K562 (cell line): ENCODE results near the gene ESPL1. TPM values are rescaled to one million over a fixed set of nuclear protein-coding genes. Genes with fewer than 3 reads are reported as not detected.

Source experiments
- ATAC-seq: fragments of 200-7000 bp; cut with Tn5 transposase; 3 replicates; pipeline ENCODE4 v1.9.1; 2020; ENCODE audit warnings: moderate library complexity
- BruUV-seq: library from RNA; stranded (reverse); fragments of 400-500 nt; replicated peaks from 2 replicates; lab custom pipeline; 2021; lab: Mats Ljungman, UMichigan
- CTCF ChIA-PET: fragments of 300-600 bp; formaldehyde crosslinking; extraction: SDS; loops from one replicate; lab custom pipeline; 2021; ENCODE audit warnings: low intra/inter-chr PET ratio; lab: Yijun Ruan, JAX
- POLR2A ChIA-PET: fragments of 300-600, 350-650 bp; sonication (Branson Sonifier 250); formaldehyde crosslinking; extraction: SDS; loops from one replicate; lab custom pipeline; 2021; ENCODE audit warnings: antibody characterized with exemption, inconsistent platforms; lab: Yijun Ruan, JAX
- DNase-seq, 4 experiments: peaks; one replicate each; pipeline versions ENCODE4 v3.0.0 to v3.0.0-alpha.2; 2011 to 2018; ENCODE audit warnings: low spot score in 3 of 4, mixed read lengths in 3 of 4; ENCODE audit errors: extremely low read depth in 1 of 4
- FAIRE-seq: peaks from 2 replicates; lab custom pipeline; 2011; peaks lifted over from hg19 to GRCh38; lab: Jason Lieb, UNC
- H2AFZ ChIP-seq: 2 replicates; pipeline ENCODE4 v1.6.0; 2011; ENCODE audit warnings: low read depth, low read length, control low read depth, inconsistent platforms
- H3K27ac ChIP-seq: fragments of 200-600 bp; 3 replicates; pipeline ENCODE4 v1.8.0; 2011; ENCODE audit warnings: low read depth, mild to moderate bottlenecking, control low read depth, inconsistent platforms, low read length, moderate library complexity, mixed read lengths; ENCODE audit errors: extremely low read depth
- H3K27me3 ChIP-seq, 2 experiments: fragments of 300-600 bp in 1 of 2; 2 replicates in 1 of 2; 3 replicates in 1 of 2; pipeline versions ENCODE4 v1.6.0 to v1.8.0; 2011; ENCODE audit warnings: inconsistent platforms in 2 of 2, low read length in 2 of 2, mild to moderate bottlenecking in 1 of 2, mixed read lengths in 1 of 2, moderate library complexity in 1 of 2; ENCODE audit not compliant: control insufficient read depth in 2 of 2, insufficient read depth in 2 of 2
- H3K36me3 ChIP-seq: fragments of 300-600 bp; 3 replicates; pipeline ENCODE4 v1.8.0; 2011; ENCODE audit warnings: mild to moderate bottlenecking, low read length, inconsistent platforms; ENCODE audit not compliant: control insufficient read depth, insufficient read depth
- H3K4me1 ChIP-seq, 2 experiments: fragments of 200-600 bp in 1 of 2; replicated peaks in 1 of 2; 2 replicates in 1 of 2; 3 replicates in 1 of 2; pipeline versions ENCODE4 v1.5.1 to v1.8.0; 2011; ENCODE audit warnings: inconsistent platforms in 2 of 2, low read length in 2 of 2, mild to moderate bottlenecking in 1 of 2, mixed read lengths in 1 of 2, moderate library complexity in 1 of 2; ENCODE audit not compliant: control insufficient read depth in 2 of 2, insufficient read depth in 2 of 2
- H3K4me2 ChIP-seq: 2 replicates; pipeline ENCODE4 v1.6.1; 2011; ENCODE audit warnings: low read length, control low read depth, inconsistent platforms, mixed read lengths; ENCODE audit not compliant: insufficient read depth
- H3K4me3 ChIP-seq: fragments of 200-600 bp; sonication (generic), shearing (Covaris generic); 2 replicates; pipeline ENCODE4 v1.5.1; 2016; ENCODE audit warnings: control low read depth, inconsistent platforms
- H3K79me2 ChIP-seq: fragments of 200-600 bp; 3 replicates; pipeline ENCODE4 v1.8.0; 2011; ENCODE audit warnings: low read length, inconsistent platforms; ENCODE audit not compliant: control insufficient read depth, insufficient read depth
- H3K9ac ChIP-seq, 2 experiments: 2 replicates each; pipeline versions ENCODE4 v1.6.0 to v1.6.1; 2011; ENCODE audit warnings: low read depth in 2 of 2, low read length in 2 of 2, control low read depth in 1 of 2, inconsistent platforms in 1 of 2, mild to moderate bottlenecking in 1 of 2, mixed read lengths in 1 of 2; ENCODE audit not compliant: insufficient read depth in 1 of 2
- H3K9me1 ChIP-seq: one replicate; pipeline ENCODE4 v1.6.0; 2011; ENCODE audit warnings: inconsistent platforms, mild to moderate bottlenecking, low read length, moderate library complexity; ENCODE audit not compliant: control insufficient read depth, insufficient read depth
- H3K9me3 ChIP-seq: replicated peaks from 2 replicates; pipeline ENCODE4 v1.5.1; 2011; ENCODE audit warnings: low read depth, low read length, inconsistent platforms; ENCODE audit not compliant: control insufficient read depth, insufficient read depth
- H4K20me1 ChIP-seq: replicated peaks from 2 replicates; pipeline ENCODE4 v1.6.1; 2011; ENCODE audit warnings: low read length, inconsistent platforms, mixed read lengths; ENCODE audit not compliant: control insufficient read depth, insufficient read depth
- CBX5 ChIP-seq: IDR thresholded peaks from 2 replicates; pipeline ENCODE4 v1.6.1; 2014; ENCODE audit warnings: low read depth, borderline replicate concordance
- IFI16 ChIP-seq: fragments of 250-450 bp; sonication (Bioruptor Pico); IDR thresholded peaks from 2 replicates; pipeline ENCODE4 v2.1.2; 2022; ENCODE audit warnings: mild to moderate bottlenecking, inconsistent platforms
- NFATC3 ChIP-seq: fragments of 450-650 bp; IDR thresholded peaks from 2 replicates; pipeline ENCODE4 v1.6.1; 2017; ENCODE audit warnings: mild to moderate bottlenecking
- SNIP1 ChIP-seq: fragments of 450-650 bp; IDR thresholded peaks from 2 replicates; pipeline ENCODE4 v1.7.1; 2017; ENCODE audit warnings: low read depth, mild to moderate bottlenecking
- TCF7L2 ChIP-seq: fragments of 150-350 bp; IDR thresholded peaks from 2 replicates; pipeline ENCODE4 v1.6.1; 2016; ENCODE audit warnings: low read depth, mild to moderate bottlenecking, low read length, moderate library complexity
- U2AF1 ChIP-seq: fragments of 200-400 bp; formaldehyde crosslinking; optimal IDR thresholded peaks from 2 replicates; pipeline ENCODE3; 2017; ENCODE audit warnings: mild to moderate bottlenecking, low read depth, low read length, moderate library complexity
- ZNF311 ChIP-seq: fragments of 250-450 bp; sonication (Bioruptor Pico); IDR thresholded peaks from 2 replicates; pipeline ENCODE4 v1.4.0; 2020; ENCODE audit warnings: mild to moderate bottlenecking, moderate library complexity
- WGBS: fragments of 100-300 bp; shearing (Covaris generic); methylation state at CpG from one replicate; pipeline ENCODE4 v1.1.6; 2016; ENCODE audit warnings: low coverage, mixed read lengths; ENCODE audit not compliant: insufficient coverage; ENCODE audit errors: missing lambda C conversion rate; 5-methylcytosine and 5-hydroxymethylcytosine counted together
- in situ Hi-C: fragments of 300-500 bp; cut with MboI; formaldehyde crosslinking; loops from 4 replicates; pipeline ENCODE4 v1.15.0; 2018; ENCODE audit warnings: inconsistent platforms, mixed read lengths
- intact Hi-C: fragments of 100-400 bp; cut with micrococcal nuclease; formaldehyde crosslinking; loops from 2 replicates; pipeline ENCODE4 v1.14.2; 2022
- polyA plus RNA-seq, 8 experiments: library from polyadenylated mRNA; depleted of rRNA in 4 of 8; stranded (reverse) in 5 of 8; unstranded in 3 of 8; fragments of >200 nt; fragmentation: Nextera tagmentation in 2 of 8; fragmentation: Illumina TruSeq in 1 of 8; extraction: Ambion mirVana in 2 of 8; extraction: Trizol in 1 of 8; gene quantifications; 2 replicates each; pipeline versions ENCODE4 v1.2.1 to v1.2.3, GENCODE V29; 2011 to 2014; ENCODE audit warnings: inconsistent platforms in 1 of 8, missing spikeins in 1 of 8
- total RNA-seq, 7 experiments: library from RNA; depleted of rRNA in 6 of 7; stranded (reverse); fragments of >200 nt in 6 of 7; fragmentation: Illumina TruSeq in 2 of 7; extraction: Trizol in 2 of 7; gene quantifications; 2 replicates each; pipeline versions ENCODE4 v1.2.1 to v1.2.3, GENCODE V29; 2011 to 2021; ENCODE audit warnings: low replicate concordance in 1 of 7
- TF ChIP-seq, protein P1 (sequence below): sonication (generic); formaldehyde crosslinking; IDR thresholded peaks from 2 replicates; pipeline ENCODE4 v1.8.0; 2022; ENCODE audit warnings: missing genetic modification reagents, mild to moderate bottlenecking, borderline replicate concordance
- TF ChIP-seq, protein P2 (sequence below): sonication (generic); formaldehyde crosslinking; IDR thresholded peaks from 2 replicates; pipeline ENCODE4 v1.8.0; 2022; ENCODE audit warnings: missing genetic modification reagents, mild to moderate bottlenecking, borderline replicate concordance
- TF ChIP-seq, protein P3 (sequence below): sonication (generic); formaldehyde crosslinking; IDR thresholded peaks from 2 replicates; pipeline ENCODE4 v1.8.0; 2022; ENCODE audit warnings: mild to moderate bottlenecking, missing genetic modification reagents, borderline replicate concordance

Gene ESPL1
- total and polyA plus RNA-seq, 9 of the 15 experiments (the other 6 are each of a cell fraction or from before 2014, with no cell fraction given): 1.2 to 55.0 (median 18.7) TPM

DNA sequence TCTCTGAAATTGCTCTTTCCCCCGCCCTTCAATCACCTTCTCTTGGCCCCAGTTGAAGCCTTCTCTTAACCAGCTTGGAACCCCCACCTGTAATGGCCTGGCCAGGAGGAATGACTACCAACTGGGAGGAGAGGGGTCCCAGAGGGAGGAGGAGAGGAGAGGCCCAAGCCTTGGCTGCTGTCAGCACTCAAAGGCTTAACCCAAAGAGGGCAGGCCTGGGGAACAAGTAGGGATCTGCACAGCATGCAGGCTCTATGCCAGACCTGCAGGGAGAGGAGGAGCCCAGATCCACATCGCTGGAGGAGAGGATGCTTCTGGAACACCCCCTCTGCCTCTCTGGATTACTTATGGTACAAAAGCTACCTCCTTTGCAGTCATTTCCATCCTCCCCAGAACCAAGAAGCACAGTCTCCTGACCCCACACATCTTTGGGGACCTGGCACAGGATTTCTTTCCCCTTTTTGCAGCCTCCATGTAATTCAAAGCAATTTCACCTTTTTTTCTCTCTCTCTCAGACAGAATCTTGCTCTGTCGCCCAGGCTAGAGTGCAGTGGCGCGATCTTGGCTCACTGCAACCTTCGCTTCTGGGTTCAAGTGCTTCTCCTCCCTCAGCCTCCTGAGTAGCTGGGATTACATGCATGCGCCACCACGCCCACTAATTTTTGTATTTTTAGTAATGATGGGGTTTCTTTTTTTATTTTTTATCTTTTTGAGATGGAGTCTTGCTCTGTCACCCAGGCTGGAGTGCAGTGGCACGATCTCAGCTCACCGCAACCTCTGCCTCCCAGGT, 42.3 kb upstream of the ESPL1 start:
- H3K4me1 ChIP-seq: peaks cover 31 to 48% of the 10 kb centered on the region in 2 experiments

DNA sequence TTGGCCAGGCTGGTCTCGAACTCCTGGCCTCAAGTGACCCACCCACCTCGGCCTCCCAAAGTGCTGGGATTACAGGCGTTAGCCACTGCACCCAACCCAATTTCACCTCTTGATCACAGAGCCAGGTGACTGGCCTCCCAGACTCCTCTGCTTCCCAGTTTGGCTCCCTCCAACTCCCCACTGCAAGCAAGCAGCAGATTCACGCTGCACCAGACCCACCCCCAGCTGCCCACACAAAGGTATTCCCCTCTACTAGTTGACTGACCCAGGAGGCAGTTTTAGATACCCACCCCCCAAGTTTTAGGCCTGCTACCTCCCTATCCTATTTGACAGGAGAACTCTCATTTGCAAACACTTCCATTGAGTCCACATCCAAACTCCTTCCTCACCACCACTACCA, 41.3 kb upstream of the ESPL1 start:
- 35% methylated on average over 4 of the region's 4 CpGs for WGBS
- ATAC-seq (no peak), DNase-seq (no peak), FAIRE-seq (no peak)
- no peak overlapping the region for H2AFZ ChIP-seq
- no peaks in the 10 kb centered on the region for H3K79me2 ChIP-seq
- BruUV-seq: no TSS peak
- peaks cover 31 to 42% of the 10 kb centered on the region in 2 experiments for H3K4me1 ChIP-seq
- H3K9ac ChIP-seq: no peak overlapping the region
- POLR2A ChIA-PET: no interaction called here
- H4K20me1 ChIP-seq: no peaks in the 10 kb centered on the region; the same call in 1 of the 2 replicates
- no peak overlapping the region for H3K4me3 ChIP-seq
- H3K9me3 ChIP-seq: no peaks in the 10 kb centered on the region
- in situ Hi-C loops (no loop called here), intact Hi-C loops (no loop called here)
- no peak overlapping the region for H3K27ac ChIP-seq
- H3K27me3 ChIP-seq: no peaks in the 10 kb centered on the region
- no peaks in the 10 kb centered on the region for H3K9me1 ChIP-seq
- CTCF ChIA-PET: no interaction called here
- no peak overlapping the region for H3K4me2 ChIP-seq
- H3K36me3 ChIP-seq: no peaks in the 10 kb centered on the region
- TF ChIP-seq U2AF1 (no peak), SNIP1 (no peak), CBX5 (no peak), ZNF311 (CRISPR knock-in tag) (no peak), TCF7L2 (no peak)
- TF ChIP-seq, protein P1, sequence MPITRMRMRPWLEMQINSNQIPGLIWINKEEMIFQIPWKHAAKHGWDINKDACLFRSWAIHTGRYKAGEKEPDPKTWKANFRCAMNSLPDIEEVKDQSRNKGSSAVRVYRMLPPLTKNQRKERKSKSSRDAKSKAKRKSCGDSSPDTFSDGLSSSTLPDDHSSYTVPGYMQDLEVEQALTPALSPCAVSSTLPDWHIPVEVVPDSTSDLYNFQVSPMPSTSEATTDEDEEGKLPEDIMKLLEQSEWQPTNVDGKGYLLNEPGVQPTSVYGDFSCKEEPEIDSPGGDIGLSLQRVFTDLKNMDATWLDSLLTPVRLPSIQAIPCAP (CRISPR knock-in tag): no peak
- TF ChIP-seq, protein P2, sequence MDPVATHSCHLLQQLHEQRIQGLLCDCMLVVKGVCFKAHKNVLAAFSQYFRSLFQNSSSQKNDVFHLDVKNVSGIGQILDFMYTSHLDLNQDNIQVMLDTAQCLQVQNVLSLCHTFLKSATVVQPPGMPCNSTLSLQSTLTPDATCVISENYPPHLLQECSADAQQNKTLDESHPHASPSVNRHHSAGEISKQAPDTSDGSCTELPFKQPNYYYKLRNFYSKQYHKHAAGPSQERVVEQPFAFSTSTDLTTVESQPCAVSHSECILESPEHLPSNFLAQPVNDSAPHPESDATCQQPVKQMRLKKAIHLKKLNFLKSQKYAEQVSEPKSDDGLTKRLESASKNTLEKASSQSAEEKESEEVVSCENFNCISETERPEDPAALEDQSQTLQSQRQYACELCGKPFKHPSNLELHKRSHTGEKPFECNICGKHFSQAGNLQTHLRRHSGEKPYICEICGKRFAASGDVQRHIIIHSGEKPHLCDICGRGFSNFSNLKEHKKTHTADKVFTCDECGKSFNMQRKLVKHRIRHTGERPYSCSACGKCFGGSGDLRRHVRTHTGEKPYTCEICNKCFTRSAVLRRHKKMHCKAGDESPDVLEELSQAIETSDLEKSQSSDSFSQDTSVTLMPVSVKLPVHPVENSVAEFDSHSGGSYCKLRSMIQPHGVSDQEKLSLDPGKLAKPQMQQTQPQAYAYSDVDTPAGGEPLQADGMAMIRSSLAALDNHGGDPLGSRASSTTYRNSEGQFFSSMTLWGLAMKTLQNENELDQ (CRISPR knock-in tag): no peak
- TF ChIP-seq, protein P3, sequence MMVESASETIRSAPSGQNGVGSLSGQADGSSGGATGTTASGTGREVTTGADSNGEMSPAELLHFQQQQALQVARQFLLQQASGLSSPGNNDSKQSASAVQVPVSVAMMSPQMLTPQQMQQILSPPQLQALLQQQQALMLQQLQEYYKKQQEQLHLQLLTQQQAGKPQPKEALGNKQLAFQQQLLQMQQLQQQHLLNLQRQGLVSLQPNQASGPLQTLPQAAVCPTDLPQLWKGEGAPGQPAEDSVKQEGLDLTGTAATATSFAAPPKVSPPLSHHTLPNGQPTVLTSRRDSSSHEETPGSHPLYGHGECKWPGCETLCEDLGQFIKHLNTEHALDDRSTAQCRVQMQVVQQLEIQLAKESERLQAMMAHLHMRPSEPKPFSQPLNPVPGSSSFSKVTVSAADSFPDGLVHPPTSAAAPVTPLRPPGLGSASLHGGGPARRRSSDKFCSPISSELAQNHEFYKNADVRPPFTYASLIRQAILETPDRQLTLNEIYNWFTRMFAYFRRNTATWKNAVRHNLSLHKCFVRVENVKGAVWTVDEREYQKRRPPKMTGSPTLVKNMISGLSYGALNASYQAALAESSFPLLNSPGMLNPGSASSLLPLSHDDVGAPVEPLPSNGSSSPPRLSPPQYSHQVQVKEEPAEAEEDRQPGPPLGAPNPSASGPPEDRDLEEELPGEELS: no peak

More for the DNA sequence above, 42.3 kb upstream of the ESPL1 start:
- FAIRE-seq: no peak
- in situ Hi-C loops (no loop called here), intact Hi-C loops (no loop called here)
- H2AFZ ChIP-seq: no peak overlapping the region
- BruUV-seq: no TSS peak
- DNase-seq: no peak
- no peak overlapping the region for H3K4me2 ChIP-seq
- no peaks in the 10 kb centered on the region for H3K79me2 ChIP-seq
- CTCF ChIA-PET: no interaction called here
- H3K9me3 ChIP-seq: no peaks in the 10 kb centered on the region
- no peaks in the 10 kb centered on the region for H3K9me1 ChIP-seq
- H3K36me3 ChIP-seq: no peaks in the 10 kb centered on the region
- 69% methylated on average over 8 of the region's 10 CpGs for WGBS
- H3K27ac ChIP-seq: no peak overlapping the region
- no peak overlapping the region for H3K4me3 ChIP-seq
- H4K20me1 ChIP-seq: no peaks in the 10 kb centered on the region; the same call in 1 of the 2 replicates
- TF ChIP-seq NFATC3: no peak
- TF ChIP-seq IFI16 (CRISPR knock-in tag): no peak
- no peak for ATAC-seq
- POLR2A ChIA-PET: interaction anchor here (0.6 kb wide), 1 partner anchor 73 kb away, joined by 3 read pairs; no protein-coding TSS in a partner anchor
- H3K9ac ChIP-seq: peak overlapping the region in 1 of 2 experiments; percentile 59; a peak in 1 of 4 replicates
- no peaks in the 10 kb centered on the region for H3K27me3 ChIP-seq
